GM18508 (cell line): Measurements from ENCODE around the gene IZUMO1R.
"Not testable (repeated sequence)": the region's sequence is repeated elsewhere in the genome, so short reads cannot be mapped to it uniquely, and the experiment has no call there.

Experiments used
- ATAC-seq: cut with Tn5 transposase; IDR thresholded peaks from one replicate; pipeline ENCODE4 v1.9.1; 2021; ENCODE audit warnings: moderate number of reproducible peaks; ENCODE audit not compliant: insufficient read depth, unreplicated experiment

Gene IZUMO1R

GRCh38 chr11:94322501-94322900, 18.1 kb downstream of the IZUMO1R start:
- ATAC-seq: no peak

GRCh38 chr11:94325681-94326080, 21.3 kb downstream of the IZUMO1R start:
- ATAC-seq: peak; percentile 80

GRCh38 chr11:94326947-94327346, 22.6 kb downstream of the IZUMO1R start:
- no peak for ATAC-seq

GRCh38 chr11:94328587-94329080, 24.3 kb downstream of the IZUMO1R start:
- no peak for ATAC-seq

- no peak for ATAC-seq
Observed at GRCh38 chr11:94329501-94329900, 25.1 kb downstream of the IZUMO1R start.

GRCh38 chr11:94330789-94331188, 26.4 kb downstream of the IZUMO1R start:
- ATAC-seq: no peak

GRCh38 chr11:94332814-94333213, 28.4 kb downstream of the IZUMO1R start:
- no peak for ATAC-seq

- no peak for ATAC-seq
Observed at GRCh38 chr11:94336033-94336432, 31.7 kb downstream of the IZUMO1R start.

GRCh38 chr11:94338651-94339050, 34.3 kb downstream of the IZUMO1R start:
- ATAC-seq: no peak

GRCh38 chr11:94342250-94342649, 37.9 kb downstream of the IZUMO1R start:
- no peak for ATAC-seq

- no peak for ATAC-seq
Observed at GRCh38 chr11:94343495-94343894, 39.1 kb downstream of the IZUMO1R start.

GRCh38 chr11:94346311-94346710, 41.9 kb downstream of the IZUMO1R start:
- ATAC-seq: not testable (repeated sequence)

GRCh38 chr11:94350850-94351563, 46.6 kb downstream of the IZUMO1R start:
- not testable (repeated sequence) for ATAC-seq
